ENCODE results near the gene IGFL1.
"Not testable (repeated sequence)": the region's sequence is repeated elsewhere in the genome, so short reads cannot be mapped to it uniquely, and the experiment has no call there.

Gene IGFL1

DNA sequence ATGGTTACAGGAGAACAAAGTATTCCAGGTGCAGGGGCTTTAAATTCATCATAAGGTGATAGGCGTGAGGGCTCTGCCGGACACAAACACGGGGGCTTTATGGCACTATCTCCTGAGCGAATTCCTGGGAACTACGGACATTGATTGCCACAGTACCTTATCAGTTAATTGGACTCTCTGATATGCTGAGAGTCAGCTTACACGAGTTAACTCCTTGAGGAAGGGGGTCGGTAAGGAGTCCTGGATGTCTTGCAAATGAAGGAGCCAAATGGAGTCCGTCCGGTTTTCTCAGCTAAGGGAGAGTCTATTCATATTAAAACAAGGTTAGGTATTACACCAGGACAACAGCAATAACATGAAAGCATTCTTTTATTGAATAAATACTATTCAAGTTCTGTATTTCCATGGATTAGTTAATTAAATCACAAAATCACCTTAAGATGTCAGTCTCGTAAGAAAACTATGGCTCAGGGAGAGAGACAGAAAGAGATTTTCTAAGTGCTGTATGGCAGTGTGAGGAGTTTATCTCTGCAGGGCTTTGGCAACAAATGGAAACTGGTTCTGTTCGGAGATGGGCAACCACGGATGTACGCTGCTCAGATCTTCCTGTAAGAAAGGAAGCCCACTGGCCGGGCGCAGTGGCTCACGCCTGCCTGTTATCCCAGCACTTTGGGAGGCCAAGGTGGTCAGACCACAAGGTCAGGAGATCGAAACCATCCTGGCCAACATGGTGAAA lies 41.1 kb downstream of the IGFL1 start:
- no peak for DNase-seq (ENCODE audit: low read depth)

DNA sequence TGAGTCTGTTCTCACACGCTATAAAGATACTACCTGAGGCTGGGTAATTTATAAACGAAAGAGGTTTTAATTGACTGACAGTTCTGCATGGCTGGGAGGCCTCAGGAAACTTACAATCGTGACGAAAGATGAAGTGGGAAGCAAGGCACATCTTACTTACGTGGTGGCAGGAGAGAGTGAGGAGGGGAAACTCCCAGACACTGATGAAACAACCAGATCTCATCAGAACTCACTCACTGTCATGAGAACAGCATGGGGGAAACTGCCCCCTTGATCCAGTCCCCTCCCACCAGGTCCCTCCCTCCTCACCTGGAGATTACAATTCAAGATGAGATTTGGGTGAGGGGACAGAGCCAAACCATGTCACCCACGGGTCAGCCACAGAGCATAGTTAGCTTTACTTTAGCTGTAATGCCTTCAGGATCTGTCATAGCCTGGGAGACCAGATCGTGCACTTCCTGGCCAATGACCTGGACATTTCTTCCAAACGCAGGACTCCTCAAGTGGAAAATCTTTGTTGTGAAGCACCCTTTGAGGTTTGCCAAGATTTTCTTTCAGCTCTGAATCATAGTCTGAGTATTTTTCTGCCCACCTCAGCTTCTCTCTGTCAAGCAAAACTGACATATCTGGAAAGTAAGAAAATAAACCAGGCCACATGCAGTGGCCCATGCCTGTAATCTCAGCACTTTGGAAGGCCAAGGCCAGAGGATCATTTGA lies 42.1 kb downstream of the IGFL1 start:
- DNase-seq (ENCODE audit: low read depth): no peak

DNA sequence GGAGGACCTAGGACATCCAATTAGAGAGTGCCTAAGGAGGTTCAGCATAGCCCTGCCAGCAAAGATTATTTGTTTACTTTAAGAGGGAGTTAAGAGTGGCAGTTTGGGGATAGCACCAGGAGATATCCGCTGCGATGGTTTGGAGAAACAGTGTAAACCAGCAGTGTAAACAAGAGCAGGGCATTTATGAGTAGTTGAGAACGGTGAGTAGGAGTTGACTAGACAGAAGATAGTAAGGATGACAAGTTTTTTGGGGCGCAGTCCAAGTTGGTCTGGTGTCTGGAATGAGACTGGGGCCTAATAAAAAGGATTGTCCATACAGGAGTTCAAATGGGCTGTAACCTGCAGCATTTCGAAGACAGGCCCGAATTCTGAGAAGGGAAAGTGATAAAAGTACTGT lies 44.4 kb downstream of the IGFL1 start:
- not testable (repeated sequence) for DNase-seq (ENCODE audit: low read depth)

DNA sequence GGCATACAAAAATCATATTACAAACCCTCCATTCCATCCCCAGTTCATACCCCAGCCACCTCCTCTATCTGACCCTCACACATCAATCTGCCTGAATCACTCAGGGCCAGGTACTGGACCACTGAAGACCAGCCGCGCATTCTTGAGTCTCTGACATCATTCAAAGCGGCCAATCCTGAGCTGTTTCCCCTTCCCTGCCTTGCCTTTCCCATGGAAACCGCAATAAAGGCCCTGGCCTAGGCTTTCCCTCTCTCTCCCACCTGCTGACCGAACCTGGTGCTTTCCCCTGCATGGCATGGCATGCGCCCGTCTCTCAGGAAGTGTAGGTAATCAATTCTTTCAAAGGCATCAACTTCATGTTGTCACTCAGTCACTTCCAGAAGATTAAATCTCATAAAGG lies 49.6 kb downstream of the IGFL1 start:
- no peak for DNase-seq (ENCODE audit: low read depth)
